PC-9 (cell line): ENCODE data around the gene ROPN1B. TPM values are rescaled to one million over a fixed set of nuclear protein-coding genes. Genes with fewer than 3 reads are reported as not detected.
"Not testable (repeated sequence)": the region's sequence is repeated elsewhere in the genome, so short reads cannot be mapped to it uniquely, and the experiment has no call there.

Experiments
- BruUV-seq: library from RNA; stranded (reverse); fragments of 400-500 nt; replicated peaks from 2 replicates; lab custom pipeline; 2021; lab: Mats Ljungman, UMichigan
- CTCF ChIA-PET: fragments of 300-600 bp; sonication (Branson Sonifier 250); formaldehyde crosslinking; loops from one replicate; lab custom pipeline; 2022; ENCODE audit warnings: antibody characterized with exemption; lab: Charles Lee
- POLR2A ChIA-PET: fragments of 300-600 bp; sonication (Branson Sonifier 250); formaldehyde crosslinking; loops from one replicate; lab custom pipeline; 2022; ENCODE audit warnings: antibody characterized with exemption; ENCODE audit not compliant: unreplicated experiment; lab: Charles Lee
- DNase-seq, 2 experiments: peaks; one replicate each; pipeline versions ENCODE4 v3.0.0 to v3.0.0-alpha.2; 2015 to 2022; ENCODE audit warnings: mixed read lengths in 1 of 2
- H2AFZ ChIP-seq: fragments of 200-600 bp; sonication (generic); 2 replicates; pipeline ENCODE4 v1.8.1; 2017; ENCODE audit warnings: antibody characterized with exemption
- H3F3A ChIP-seq: fragments of 200-600 bp; sonication (generic); 2 replicates; pipeline ENCODE4 v1.8.1; 2017; ENCODE audit warnings: antibody characterized with exemption, mild to moderate bottlenecking, low read depth; ENCODE audit not compliant: insufficient read depth
- H3K27ac ChIP-seq: fragments of 200-600 bp; sonication (generic); 2 replicates; pipeline ENCODE4 v1.6.1; 2016; ENCODE audit warnings: mixed run types
- H3K27me3 ChIP-seq: fragments of 200-600 bp; sonication (generic); 2 replicates; pipeline ENCODE4 v1.6.1; 2016; ENCODE audit warnings: low read depth, mixed run types; ENCODE audit not compliant: insufficient read depth
- H3K36me3 ChIP-seq: fragments of 200-600 bp; sonication (generic); 2 replicates; pipeline ENCODE4 v1.6.1; 2016; ENCODE audit warnings: low read depth, mixed run types
- H3K4me1 ChIP-seq: fragments of 200-600 bp; sonication (generic); replicated peaks from 2 replicates; pipeline ENCODE4 v1.6.1; 2016; ENCODE audit warnings: mixed run types; ENCODE audit not compliant: insufficient read depth
- H3K4me2 ChIP-seq: fragments of 200-600 bp; sonication (generic); 2 replicates; pipeline ENCODE4 v1.6.1; 2017; ENCODE audit warnings: mixed run types
- H3K4me3 ChIP-seq: fragments of 200-600 bp; sonication (generic); 2 replicates; pipeline ENCODE4 v1.6.1; 2016; ENCODE audit warnings: mixed run types
- H3K79me2 ChIP-seq: fragments of 200-600 bp; sonication (generic); 2 replicates; pipeline ENCODE4 v1.6.1; 2017; ENCODE audit warnings: low read depth, mixed run types
- H3K9me2 ChIP-seq: fragments of 200-600 bp; sonication (generic); 2 replicates; pipeline ENCODE4 v1.8.1; 2017; ENCODE audit warnings: mild to moderate bottlenecking; ENCODE audit not compliant: insufficient read depth
- H3K9me3 ChIP-seq: fragments of 200-600 bp; sonication (generic); 2 replicates; pipeline ENCODE4 v1.8.1; 2016; ENCODE audit warnings: low read depth; ENCODE audit not compliant: insufficient read depth
- H4K20me1 ChIP-seq: fragments of 200-600 bp; sonication (generic); 2 replicates; pipeline ENCODE4 v1.8.1; 2017; ENCODE audit not compliant: insufficient read depth
- CTCF ChIP-seq: fragments of 200-600 bp; sonication (generic); conservative IDR thresholded peaks from 2 replicates; pipeline ENCODE4 v1.6.1; 2017; ENCODE audit warnings: mixed run types, antibody characterized with exemption, mild to moderate bottlenecking, moderate library complexity
- EZH2 ChIP-seq: fragments of 200-600 bp; sonication (generic); IDR thresholded peaks from 2 replicates; pipeline ENCODE4 v1.8.0; 2017; ENCODE audit warnings: antibody characterized with exemption, low read depth
- intact Hi-C: fragments of 100-400 bp; cut with micrococcal nuclease; formaldehyde crosslinking; loops from one replicate; pipeline ENCODE4 v1.10.0; 2022; ENCODE audit not compliant: unreplicated experiment
- total RNA-seq: library from RNA; stranded (reverse); gene quantifications from 2 replicates; pipeline ENCODE4 v1.2.3, GENCODE V29; 2021

Gene ROPN1B
- total RNA-seq, 1 experiment from 2014 or later, result 0.85 TPM

GRCh38 chr3:125990253-125990970 lies 21.4 kb downstream of the ROPN1B start:
- no peaks in the 10 kb centered on the region for H3F3A ChIP-seq
- DNase-seq, result peak; percentile 70 to 85
- no TSS peak for BruUV-seq
- ChIA-PET CTCF (no interaction called here), POLR2A (interaction anchor here (0.6 kb wide), 4 partner anchors 94 to 1801 kb away, joined by 3 to 10 read pairs (median 5); no protein-coding TSS in a partner anchor)
- H3K4me2 ChIP-seq, result peak overlapping the region; percentile 70
- no peaks in the 10 kb centered on the region for H3K36me3 ChIP-seq
- no peaks in the 10 kb centered on the region for H3K79me2 ChIP-seq
- H2AFZ ChIP-seq, result peak overlapping the region; percentile 87
- peak overlapping the region; percentile 63 for H3K4me3 ChIP-seq
- intact Hi-C loops, result loop anchor here (1.0 kb wide), 1 partner anchor 94 kb away; the partner anchor contains the start of gene SLC41A3
- peaks cover 4% of the 10 kb centered on the region; the same call in 1 of the 2 replicates for H3K27me3 ChIP-seq
- no peak for TF ChIP-seq CTCF
- no peak for TF ChIP-seq EZH2
- no peak overlapping the region for H3K27ac ChIP-seq
- no peaks in the 10 kb centered on the region for H4K20me1 ChIP-seq
- no peaks in the 10 kb centered on the region; the same call in 1 of the 2 replicates for H3K4me1 ChIP-seq
- no peaks in the 10 kb centered on the region for H3K9me3 ChIP-seq
- H3K9me2 ChIP-seq, result no peaks in the 10 kb centered on the region

- H3K4me2 ChIP-seq, CTCF ChIA-PET, DNase-seq, H3K27me3 ChIP-seq, H2AFZ ChIP-seq, H3K9me3 ChIP-seq, H3F3A ChIP-seq, H3K79me2 ChIP-seq, H3K4me3 ChIP-seq, H3K4me1 ChIP-seq, H3K27ac ChIP-seq, intact Hi-C loops, H3K9me2 ChIP-seq, BruUV-seq, H3K36me3 ChIP-seq, H4K20me1 ChIP-seq: not testable (repeated sequence)
- POLR2A ChIA-PET, result interaction anchor here (0.7 kb wide), 1 partner anchor 38 kb away, joined by 3 read pairs; no protein-coding TSS in a partner anchor
These were observed 27.8 kb downstream of the ROPN1B start for GRCh38 chr3:125996751-125997150.

GRCh38 chr3:126002189-126002588 lies 33.2 kb downstream of the ROPN1B start:
- ChIA-PET CTCF (no interaction called here), POLR2A (no interaction called here)
- DNase-seq, result no peak
- Histone ChIP-seq H3K27me3 (no peaks in the 10 kb centered on the region), H3K9me2 (no peaks in the 10 kb centered on the region), H3K36me3 (no peaks in the 10 kb centered on the region), H2AFZ (no peak overlapping the region), H3K79me2 (no peaks in the 10 kb centered on the region), H3K4me2 (no peak overlapping the region), H3K4me3 (no peak overlapping the region), H3F3A (no peaks in the 10 kb centered on the region), H4K20me1 (no peaks in the 10 kb centered on the region), H3K27ac (no peak overlapping the region), H3K9me3 (peaks cover 8% of the 10 kb centered on the region; the same call in 1 of the 2 replicates), H3K4me1 (no peaks in the 10 kb centered on the region)
- TF ChIP-seq EZH2 (no peak), CTCF (no peak)
- no TSS peak for BruUV-seq
- intact Hi-C loops, result no loop called here
